Stimulated activated naive B cell treated with anti-CD40 and anti-IgM and Interleukin-4, amounts not matched to agents 10 μg/mL and 1 μg/mL and 100 μg/mL, for 72 hours (primary cell): ENCODE measurements around the gene PKD2L2.
"Not testable (repeated sequence)": the region's sequence is repeated elsewhere in the genome, so short reads cannot be mapped to it uniquely, and the experiment has no call there.

Experiments used
- ATAC-seq, 2 donors: fragments of 150-1000 bp; cut with Tn5 transposase; replicated peaks; 2 replicates each; pipeline ENCODE4 v1.10.0; 2021; ENCODE audit warnings: moderate library complexity in 1 of 2
- DNase-seq: peaks from one replicate; pipeline ENCODE4 v3.0.0; 2021
- H3K27ac Mint-ChIP-seq: one replicate; pipeline ENCODE4 v1.8.0; 2022; ENCODE audit warnings: mild to moderate bottlenecking, mixed read lengths
- H3K27me3 Mint-ChIP-seq, 2 donors: one replicate each; pipeline ENCODE4 v1.8.0; 2022; ENCODE audit warnings: mixed read lengths in 2 of 2
- H3K36me3 Mint-ChIP-seq, 2 donors: one replicate each; pipeline ENCODE4 v1.8.0; 2022; ENCODE audit warnings: mixed read lengths in 2 of 2, mild to moderate bottlenecking in 1 of 2
- H3K4me1 Mint-ChIP-seq, 2 donors: one replicate each; pipeline ENCODE4 v1.8.0; 2022; ENCODE audit warnings: mixed read lengths in 2 of 2, mild to moderate bottlenecking in 1 of 2
- H3K4me3 Mint-ChIP-seq, 2 donors: one replicate each; pipeline ENCODE4 v1.8.0; 2022; ENCODE audit warnings: mild to moderate bottlenecking in 2 of 2, mixed read lengths in 2 of 2, moderate library complexity in 1 of 2
- H3K9me3 Mint-ChIP-seq, 2 donors: one replicate each; pipeline ENCODE4 v1.8.0; 2022; ENCODE audit warnings: mixed read lengths in 2 of 2, mild to moderate bottlenecking in 1 of 2

Gene PKD2L2

GRCh38 chr5:137945825-137946224, 56.6 kb downstream of the PKD2L2 start:
- DNase-seq (no peak), ATAC-seq (no peak)
- Mint-ChIP-seq H3K27ac (no peak overlapping the region), H3K4me1 (peaks cover 4 to 11% of the 10 kb centered on the region in 2 donors), H3K9me3 (peaks cover 0 to 2% of the 10 kb centered on the region in 2 donors), H3K36me3 (peaks cover 46 to 55% of the 10 kb centered on the region in 2 donors), H3K27me3 (no peaks in the 10 kb centered on the region), H3K4me3 (no peak overlapping the region)

GRCh38 chr5:137954131-137954879, 65.0 kb downstream of the PKD2L2 start:
- Mint-ChIP-seq H3K27me3 (no peaks in the 10 kb centered on the region), H3K27ac (no peak overlapping the region), H3K36me3 (peaks cover 37 to 44% of the 10 kb centered on the region in 2 donors), H3K9me3 (no peaks in the 10 kb centered on the region), H3K4me1 (peaks cover 6 to 11% of the 10 kb centered on the region in 2 donors), H3K4me3 (no peak overlapping the region)
- ATAC-seq (no peak), DNase-seq (no peak)

GRCh38 chr5:137957948-137958347, 68.7 kb downstream of the PKD2L2 start:
- Mint-ChIP-seq H3K4me1 (peaks cover 6% of the 10 kb centered on the region in 2 donors), H3K27ac (no peak overlapping the region), H3K27me3 (no peaks in the 10 kb centered on the region), H3K4me3 (no peak overlapping the region), H3K36me3 (peaks cover 22 to 42% of the 10 kb centered on the region in 2 donors), H3K9me3 (no peaks in the 10 kb centered on the region)
- ATAC-seq = no peak
- no peak for DNase-seq

- H3K27me3 Mint-ChIP-seq = no peaks in the 10 kb centered on the region
- no peak overlapping the region for H3K4me3 Mint-ChIP-seq
- no peak overlapping the region for H3K27ac Mint-ChIP-seq
- ATAC-seq = no peak
- H3K9me3 Mint-ChIP-seq = no peaks in the 10 kb centered on the region
- H3K4me1 Mint-ChIP-seq = peaks cover 6 to 8% of the 10 kb centered on the region in 2 donors
- no peak for DNase-seq
- H3K36me3 Mint-ChIP-seq = peaks cover 17 to 38% of the 10 kb centered on the region in 2 donors
These were observed 70.2 kb downstream of the PKD2L2 start for GRCh38 chr5:137959488-137959887.

- no peaks in the 10 kb centered on the region for H3K27me3 Mint-ChIP-seq
- no peaks in the 10 kb centered on the region for H3K9me3 Mint-ChIP-seq
- no peak for ATAC-seq
- H3K4me3 Mint-ChIP-seq = no peak overlapping the region
- DNase-seq = no peak
- peaks cover 17 to 42% of the 10 kb centered on the region in 2 donors for H3K36me3 Mint-ChIP-seq
- peaks cover 7 to 8% of the 10 kb centered on the region in 2 donors for H3K4me1 Mint-ChIP-seq
- peak overlapping the region; percentile 67 for H3K27ac Mint-ChIP-seq
These were observed 70.9 kb downstream of the PKD2L2 start for GRCh38 chr5:137960141-137960540.

GRCh38 chr5:137960819-137961218, 71.6 kb downstream of the PKD2L2 start:
- DNase-seq (no peak), ATAC-seq (no peak)
- Mint-ChIP-seq H3K36me3 (peaks cover 17 to 49% of the 10 kb centered on the region in 2 donors), H3K4me3 (no peak overlapping the region), H3K27ac (no peak overlapping the region), H3K4me1 (peaks cover 8 to 10% of the 10 kb centered on the region in 2 donors), H3K9me3 (no peaks in the 10 kb centered on the region), H3K27me3 (no peaks in the 10 kb centered on the region)

- H3K4me1 Mint-ChIP-seq, ATAC-seq, H3K27ac Mint-ChIP-seq, H3K27me3 Mint-ChIP-seq, DNase-seq, H3K4me3 Mint-ChIP-seq, H3K9me3 Mint-ChIP-seq: not testable (repeated sequence)
- H3K36me3 Mint-ChIP-seq = peaks cover 39 to 54% of the 10 kb centered on the region in 2 donors
These were observed 81.1 kb downstream of the PKD2L2 start for GRCh38 chr5:137970384-137970783.

- peak in 1 of 2 donors; percentile 25 for ATAC-seq
- Mint-ChIP-seq H3K4me1 (peaks cover 0 to 7% of the 10 kb centered on the region in 2 donors), H3K4me3 (no peak overlapping the region), H3K9me3 (peaks cover 4 to 9% of the 10 kb centered on the region in 2 donors), H3K27ac (no peak overlapping the region), H3K36me3 (peaks cover 50 to 52% of the 10 kb centered on the region in 2 donors), H3K27me3 (no peaks in the 10 kb centered on the region)
- DNase-seq = no peak
These were observed 86.0 kb downstream of the PKD2L2 start for GRCh38 chr5:137975208-137975607.

GRCh38 chr5:137989419-137989818, 100.2 kb downstream of the PKD2L2 start:
- Mint-ChIP-seq H3K4me3 (no peak overlapping the region), H3K27me3 (no peaks in the 10 kb centered on the region), H3K27ac (no peak overlapping the region), H3K36me3 (peaks cover 20 to 29% of the 10 kb centered on the region in 2 donors), H3K4me1 (peaks cover 2 to 7% of the 10 kb centered on the region in 2 donors), H3K9me3 (no peaks in the 10 kb centered on the region)
- no peak for DNase-seq
- ATAC-seq = no peak
